ENCODE data around the gene PLET1.
"Not testable (repeated sequence)": the region's sequence is repeated elsewhere in the genome, so short reads cannot be mapped to it uniquely, and the experiment has no call there.

The PLET1 gene

DNA sequence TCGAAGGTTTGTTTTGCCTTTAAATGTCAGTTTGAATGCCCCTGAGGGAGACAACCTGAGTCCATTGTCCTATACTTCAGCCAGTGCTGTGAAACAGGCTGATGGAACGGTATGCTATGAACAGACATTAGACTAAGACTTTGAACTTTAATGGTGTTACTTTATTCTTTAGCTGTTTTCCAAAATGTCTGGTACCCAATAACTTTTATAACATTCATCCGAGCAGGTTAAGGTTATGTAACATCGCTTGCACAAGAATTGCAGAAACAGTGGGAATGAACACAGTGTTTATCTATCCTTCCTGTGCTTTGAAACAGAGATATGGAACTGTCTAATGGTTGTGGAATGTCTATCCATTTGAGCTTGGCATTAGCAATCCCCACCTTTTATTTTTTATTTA, 46.9 kb downstream of the PLET1 start:
- DNase-seq (ENCODE audit: low spot score) (no peak), FAIRE-seq (peak; percentile 32)

- FAIRE-seq (peak; percentile 27), DNase-seq (ENCODE audit: low spot score) (no peak)
Observed at GRCh38 chr11:112212710-112213109, 48.0 kb downstream of the PLET1 start.

GRCh38 chr11:112212290-112212689, 48.4 kb downstream of the PLET1 start:
- no peak for FAIRE-seq
- DNase-seq (ENCODE audit: low spot score): no peak

DNA sequence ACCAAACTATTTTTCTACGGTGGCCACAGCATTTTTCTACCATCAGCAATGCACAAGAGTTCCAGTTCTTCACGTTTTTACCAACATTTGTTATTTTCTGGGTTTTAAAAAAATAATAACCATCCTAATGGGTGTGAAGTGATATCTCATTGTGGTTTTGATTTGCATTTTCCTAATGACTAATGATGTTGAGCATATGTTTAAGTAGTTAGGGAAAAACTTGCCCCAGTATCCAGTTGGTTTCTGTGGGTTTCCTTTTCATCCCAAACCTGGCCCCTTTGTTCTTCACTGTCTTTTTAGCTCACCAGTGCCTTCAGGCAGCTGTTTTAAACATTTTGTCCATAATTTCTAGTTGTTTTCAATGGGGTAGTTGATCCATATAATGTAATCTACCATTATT, 49.1 kb downstream of the PLET1 start:
- no peak for FAIRE-seq
- no peak for DNase-seq (ENCODE audit: low spot score)

- DNase-seq (ENCODE audit: low spot score) (no peak), FAIRE-seq (peak; percentile 32)
Observed at GRCh38 chr11:112210890-112211289, 49.8 kb downstream of the PLET1 start.

DNA sequence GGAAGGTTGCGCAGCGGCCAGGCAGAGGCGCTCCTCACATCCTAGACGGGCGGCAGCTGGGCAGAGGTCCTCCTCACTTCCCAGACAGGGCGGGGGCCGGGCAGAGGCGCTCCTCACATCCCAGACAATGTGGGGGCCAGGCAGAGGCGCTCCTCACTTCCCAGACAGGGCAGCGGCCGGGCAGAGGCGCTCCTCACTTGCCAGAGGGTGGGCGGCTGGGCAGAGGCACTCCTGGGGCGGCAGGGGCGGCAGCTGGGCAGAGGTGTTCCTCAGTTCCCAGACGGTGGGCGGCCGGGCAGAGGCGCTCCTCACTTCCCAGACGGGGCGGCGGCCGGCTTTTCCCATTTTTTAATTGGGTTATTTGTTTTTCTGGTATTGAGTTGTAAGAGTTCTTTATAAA, 54.6 kb downstream of the PLET1 start:
- DNase-seq (ENCODE audit: low spot score) (no peak), FAIRE-seq (no peak)

DNA sequence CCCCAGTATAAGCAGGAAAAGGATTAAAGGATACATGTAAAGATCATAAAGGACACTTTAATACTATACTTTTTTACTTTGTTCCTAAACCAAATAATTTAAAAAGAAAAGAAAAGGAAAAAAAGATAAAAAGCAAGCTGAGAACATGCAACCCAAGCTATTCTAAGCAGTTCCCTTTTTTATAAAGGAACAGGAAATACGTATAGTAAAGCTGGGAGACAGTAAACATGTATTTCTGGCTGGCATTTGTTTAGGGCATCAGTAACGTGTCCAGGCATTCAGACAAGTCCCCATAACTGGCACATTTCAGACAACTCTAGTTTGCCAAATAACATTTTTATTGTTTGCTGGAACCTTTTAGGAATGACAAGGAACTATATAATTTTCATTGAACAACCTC, 60.4 kb downstream of the PLET1 start:
- no peak for FAIRE-seq
- DNase-seq (ENCODE audit: low spot score): no peak

DNA sequence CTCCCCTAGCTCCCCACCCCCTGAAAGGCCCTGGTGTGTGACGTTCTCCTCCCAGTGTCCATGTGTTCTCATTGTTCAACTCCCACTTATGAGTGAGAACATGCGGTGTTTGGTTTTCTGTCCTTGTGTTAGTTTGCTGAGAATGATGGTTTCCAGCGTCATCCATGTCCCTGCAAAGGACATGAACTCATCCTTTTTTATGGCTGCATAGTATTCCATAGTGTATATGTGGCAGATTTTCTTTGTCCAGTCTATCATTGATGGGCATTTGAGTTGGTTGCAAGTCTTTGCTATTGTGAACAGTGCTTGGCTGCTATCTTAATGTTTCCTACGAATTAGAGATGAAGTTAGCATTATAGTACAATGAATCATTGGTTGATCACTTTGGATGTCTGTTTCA, 61.6 kb downstream of the PLET1 start:
- not testable (repeated sequence) for FAIRE-seq; DNase-seq (ENCODE audit: low spot score)

All from urothelium cell line (cell line).